ENCODE data around the gene VPS37C. TPM values are rescaled to one million over a fixed set of nuclear protein-coding genes. Genes with fewer than 3 reads are reported as not detected.

VPS37C gene
- total RNA-seq, 1 experiment from 2014 or later, result 29.0 TPM

DNA sequence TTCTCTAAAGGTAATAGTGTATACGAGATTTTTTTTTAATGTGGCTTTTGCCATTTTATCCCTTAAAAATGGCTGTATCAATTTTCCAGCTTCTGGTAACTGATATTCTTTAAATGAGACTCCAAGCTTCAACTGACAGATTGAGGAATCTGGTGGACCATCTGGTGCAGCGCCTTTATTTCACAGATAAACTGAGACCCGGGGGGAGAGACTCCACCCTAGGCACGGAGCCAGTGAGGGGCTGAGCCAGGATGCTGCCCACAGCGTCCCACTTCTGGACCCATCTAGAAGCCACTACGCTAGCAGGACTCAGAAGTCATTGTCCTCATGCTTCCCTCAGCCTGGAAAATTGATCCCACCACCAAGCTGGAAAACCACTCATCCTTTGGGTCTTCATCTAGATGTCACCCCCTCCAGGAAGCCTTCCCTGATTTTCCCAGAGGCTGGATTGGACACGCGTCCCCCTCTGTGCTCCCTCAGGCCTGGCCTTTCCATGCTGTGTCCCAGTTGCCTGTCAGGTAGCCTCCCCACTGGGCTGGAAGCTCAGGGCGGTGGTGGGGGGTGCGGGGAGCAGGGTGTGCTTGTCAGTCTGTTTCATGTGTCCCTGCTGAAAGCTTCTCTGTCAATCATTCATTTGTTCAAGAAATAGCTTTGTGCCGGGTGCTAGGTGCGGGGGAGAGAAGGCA, 71.3 kb downstream of the VPS37C start:
- Histone ChIP-seq H3K4me2 (no peak overlapping the region), H3K9me2 (ENCODE audit: insufficient read depth) (no peaks in the 10 kb centered on the region), H3K4me1 (replicated peaks; ENCODE audit: insufficient read depth) (no peaks in the 10 kb centered on the region), H3K36me3 (ENCODE audit: low read depth) (no peaks in the 10 kb centered on the region), H3K79me2 (ENCODE audit: low read depth) (no peaks in the 10 kb centered on the region), H3K27ac (no peak overlapping the region), H3F3A (ENCODE audit: insufficient read depth, low read depth) (no peaks in the 10 kb centered on the region), H2AFZ (no peak overlapping the region), H3K9me3 (ENCODE audit: insufficient read depth, low read depth) (no peaks in the 10 kb centered on the region), H4K20me1 (ENCODE audit: insufficient read depth) (no peaks in the 10 kb centered on the region), H3K4me3 (no peak overlapping the region), H3K27me3 (ENCODE audit: insufficient read depth, low read depth) (no peaks in the 10 kb centered on the region)
- no peak for DNase-seq
- TF ChIP-seq EZH2 (IDR thresholded peaks at IDR 0.05; ENCODE audit: low read depth) (no peak), CTCF (conservative IDR thresholded peaks at IDR 0.05) (no peak)
- BruUV-seq (replicated peaks), result no TSS peak
- intact Hi-C loops (cut with micrococcal nuclease; ENCODE audit: unreplicated experiment), result no loop called here
- ChIA-PET POLR2A (ENCODE audit: unreplicated experiment) (no interaction called here), CTCF (no interaction called here)

DNA sequence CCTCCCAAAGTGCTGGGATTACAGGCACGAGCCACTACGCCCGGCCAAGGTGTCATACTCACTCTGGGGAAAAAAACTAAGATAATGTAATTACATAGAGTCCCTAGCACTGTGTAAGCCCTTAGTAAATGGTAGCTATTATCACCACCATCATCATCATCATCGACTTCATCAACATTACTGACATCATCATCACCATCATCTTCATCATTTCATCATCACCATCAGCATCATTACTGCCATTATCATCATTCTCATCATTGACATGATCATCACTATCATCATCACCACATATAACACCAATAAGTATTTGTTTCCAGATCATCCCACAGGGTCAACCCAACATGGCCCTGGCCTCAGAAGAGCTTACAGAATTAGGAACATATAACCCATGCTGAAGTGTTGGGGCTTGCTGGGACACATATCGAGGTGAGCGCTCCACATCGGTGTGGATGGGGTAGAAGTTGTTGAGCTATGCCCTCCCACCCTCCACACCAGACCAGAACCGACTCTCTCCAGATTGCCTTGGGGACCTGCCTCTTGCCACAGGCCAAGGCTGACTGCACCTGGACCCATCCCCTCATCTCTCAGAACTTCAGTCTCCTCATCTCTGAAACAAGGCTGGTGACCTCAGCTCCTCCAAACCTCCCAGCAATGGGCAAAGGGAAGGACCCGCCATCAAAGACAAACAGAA, 73.7 kb downstream of the VPS37C start:
- POLR2A ChIA-PET (ENCODE audit: unreplicated experiment), result interaction anchor here (0.7 kb wide), 1 partner anchor 17 kb away, joined by 3 read pairs; no protein-coding TSS in a partner anchor
- no peak for DNase-seq
- H3K79me2 ChIP-seq (ENCODE audit: low read depth), result no peaks in the 10 kb centered on the region
- no peaks in the 10 kb centered on the region for H3K9me3 ChIP-seq (ENCODE audit: insufficient read depth, low read depth)
- peaks cover 4% of the 10 kb centered on the region; the same call in 1 of the 2 replicates for H3K27me3 ChIP-seq (ENCODE audit: insufficient read depth, low read depth)
- H3K27ac ChIP-seq, result no peak overlapping the region
- H3K4me3 ChIP-seq, result no peak overlapping the region
- no peaks in the 10 kb centered on the region for H3K9me2 ChIP-seq (ENCODE audit: insufficient read depth)
- CTCF ChIA-PET, result no interaction called here
- BruUV-seq (replicated peaks), result no TSS peak
- no peaks in the 10 kb centered on the region for H3F3A ChIP-seq (ENCODE audit: insufficient read depth, low read depth)
- H3K4me1 ChIP-seq (replicated peaks; ENCODE audit: insufficient read depth), result no peaks in the 10 kb centered on the region
- H2AFZ ChIP-seq, result no peak overlapping the region
- H4K20me1 ChIP-seq (ENCODE audit: insufficient read depth), result no peaks in the 10 kb centered on the region
- TF ChIP-seq EZH2 (IDR thresholded peaks at IDR 0.05; ENCODE audit: low read depth) (no peak), CTCF (conservative IDR thresholded peaks at IDR 0.05) (no peak)
- no peak overlapping the region for H3K4me2 ChIP-seq
- intact Hi-C loops (cut with micrococcal nuclease; ENCODE audit: unreplicated experiment), result no loop called here
- H3K36me3 ChIP-seq (ENCODE audit: low read depth), result no peaks in the 10 kb centered on the region

DNA sequence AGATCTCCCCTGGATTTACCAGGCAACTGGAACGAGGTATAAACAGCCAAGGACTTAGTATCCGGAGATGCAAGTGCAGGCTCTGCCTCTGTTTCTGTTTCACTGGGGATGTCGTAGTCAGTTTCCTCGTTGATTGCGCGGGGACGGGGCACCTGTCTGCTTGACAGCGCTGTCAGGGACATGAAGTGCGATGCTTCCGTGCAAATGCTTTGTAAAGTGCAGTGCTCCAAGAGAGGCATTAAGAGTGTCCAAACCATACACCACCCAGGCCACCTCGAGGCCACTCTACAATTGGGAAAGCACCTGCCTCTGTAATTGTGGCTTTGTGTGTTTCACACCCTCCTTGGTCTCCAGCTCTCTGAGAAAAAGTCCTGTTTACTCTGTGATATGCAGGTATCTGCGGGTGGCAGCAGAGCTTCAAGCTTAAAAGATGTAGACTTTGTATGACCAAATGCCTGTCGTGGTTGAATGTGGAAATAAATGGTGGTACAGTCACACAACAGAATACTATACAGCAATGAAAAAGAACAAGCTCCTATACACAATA, 77.6 kb downstream of the VPS37C start:
- no peak for DNase-seq
- CTCF ChIA-PET, result no interaction called here

More for the DNA sequence above, 77.6 kb downstream of the VPS37C start:
- H3K4me1 ChIP-seq (replicated peaks; ENCODE audit: insufficient read depth), result no peaks in the 10 kb centered on the region
- intact Hi-C loops (cut with micrococcal nuclease; ENCODE audit: unreplicated experiment), result no loop called here
- H3K27ac ChIP-seq, result no peak overlapping the region
- no peak overlapping the region for H3K4me2 ChIP-seq
- H3K36me3 ChIP-seq (ENCODE audit: low read depth), result no peaks in the 10 kb centered on the region
- no peak overlapping the region for H3K4me3 ChIP-seq
- peaks cover 5% of the 10 kb centered on the region; the same call in 1 of the 2 replicates for H3K27me3 ChIP-seq (ENCODE audit: insufficient read depth, low read depth)
- no TSS peak for BruUV-seq (replicated peaks)
- no peak for TF ChIP-seq CTCF (conservative IDR thresholded peaks at IDR 0.05)
- no peak overlapping the region for H2AFZ ChIP-seq
- H3F3A ChIP-seq (ENCODE audit: insufficient read depth, low read depth), result no peaks in the 10 kb centered on the region
- H3K79me2 ChIP-seq (ENCODE audit: low read depth), result no peaks in the 10 kb centered on the region
- H4K20me1 ChIP-seq (ENCODE audit: insufficient read depth), result no peaks in the 10 kb centered on the region
- H3K9me2 ChIP-seq (ENCODE audit: insufficient read depth), result no peaks in the 10 kb centered on the region
- POLR2A ChIA-PET (ENCODE audit: unreplicated experiment), result no interaction called here
- no peaks in the 10 kb centered on the region for H3K9me3 ChIP-seq (ENCODE audit: insufficient read depth, low read depth)

All from PC-9 (cell line).